ENCODE data around the gene IGF2R. TPM values are rescaled to one million over a fixed set of nuclear protein-coding genes. Genes with fewer than 3 reads are reported as not detected.

Gene IGF2R
- total and polyA plus RNA-seq, 2 of the 13 experiments (the other 11 are each of a cell fraction or from before 2014, with no cell fraction given) = 38.3 to 70.0 TPM

DNA sequence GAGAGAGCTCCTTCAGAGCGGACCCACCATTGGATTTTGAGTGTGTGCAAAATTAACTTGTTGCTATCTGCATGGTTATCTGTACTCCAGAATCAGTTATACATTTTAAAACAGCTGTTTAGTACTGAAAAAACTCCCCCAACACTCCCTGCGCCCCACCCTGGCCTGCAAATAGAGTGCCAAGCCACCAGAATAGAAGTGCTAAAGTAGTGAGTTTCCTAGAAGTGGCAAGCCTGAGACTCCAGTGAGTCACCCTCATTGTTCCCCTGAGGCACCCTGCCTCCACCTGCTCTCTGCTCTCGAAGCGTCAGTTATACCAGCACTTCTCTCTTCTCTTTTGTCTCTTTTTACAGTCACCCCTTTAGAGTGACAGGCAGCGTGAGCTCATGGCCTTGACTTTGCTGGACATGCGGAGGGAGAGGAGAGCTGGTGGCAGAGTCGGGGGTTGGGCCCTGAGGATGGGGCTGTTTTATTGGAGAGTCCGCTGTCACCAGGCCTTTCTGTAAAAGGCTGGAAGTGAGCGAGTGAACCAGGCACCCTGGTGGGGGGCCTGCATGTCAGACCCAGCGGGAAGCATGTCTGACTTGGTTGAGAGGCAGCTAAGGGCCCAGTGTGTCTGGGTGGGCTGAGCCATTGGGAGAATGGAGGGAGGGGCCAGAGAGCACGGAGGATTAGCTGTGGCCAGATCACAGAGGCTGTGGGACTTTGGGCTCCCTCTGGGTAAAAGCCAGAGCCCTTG, 10.4 kb downstream of the IGF2R start (continued):
- TF ChIP-seq, protein P1, sequence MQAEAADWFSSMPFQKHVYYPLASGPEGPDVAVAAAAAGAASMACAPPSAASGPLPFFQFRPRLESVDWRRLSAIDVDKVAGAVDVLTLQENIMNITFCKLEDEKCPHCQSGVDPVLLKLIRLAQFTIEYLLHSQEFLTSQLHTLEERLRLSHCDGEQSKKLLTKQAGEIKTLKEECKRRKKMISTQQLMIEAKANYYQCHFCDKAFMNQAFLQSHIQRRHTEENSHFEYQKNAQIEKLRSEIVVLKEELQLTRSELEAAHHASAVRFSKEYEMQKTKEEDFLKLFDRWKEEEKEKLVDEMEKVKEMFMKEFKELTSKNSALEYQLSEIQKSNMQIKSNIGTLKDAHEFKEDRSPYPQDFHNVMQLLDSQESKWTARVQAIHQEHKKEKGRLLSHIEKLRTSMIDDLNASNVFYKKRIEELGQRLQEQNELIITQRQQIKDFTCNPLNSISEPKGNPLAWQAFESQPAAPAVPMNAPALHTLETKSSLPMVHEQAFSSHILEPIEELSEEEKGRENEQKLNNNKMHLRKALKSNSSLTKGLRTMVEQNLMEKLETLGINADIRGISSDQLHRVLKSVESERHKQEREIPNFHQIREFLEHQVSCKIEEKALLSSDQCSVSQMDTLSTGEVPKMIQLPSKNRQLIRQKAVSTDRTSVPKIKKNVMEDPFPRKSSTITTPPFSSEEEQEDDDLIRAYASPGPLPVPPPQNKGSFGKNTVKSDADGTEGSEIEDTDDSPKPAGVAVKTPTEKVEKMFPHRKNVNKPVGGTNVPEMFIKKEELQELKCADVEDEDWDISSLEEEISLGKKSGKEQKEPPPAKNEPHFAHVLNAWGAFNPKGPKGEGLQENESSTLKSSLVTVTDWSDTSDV (CRISPR knock-in tag; IDR thresholded peaks at IDR 0.05) = no peak
- no peak for TF ChIP-seq DNMT3B (CRISPR knock-in tag; conservative IDR thresholded peaks at IDR 0.05)
- TF ChIP-seq NCOR1 (IDR thresholded peaks at IDR 0.05; ENCODE audit: borderline replicate concordance, low read length) = no peak
- TF ChIP-seq MEIS2 (CRISPR knock-in tag; IDR thresholded peaks at IDR 0.05) = 0 out of 2 replicates have a peak, but pooled peaks have one; percentile 39
- TF ChIP-seq ZNF530 (CRISPR knock-in tag; IDR thresholded peaks at IDR 0.05; ENCODE audit: low read depth) = no peak
- no peak for TF ChIP-seq GATAD1 (CRISPR knock-in tag; IDR thresholded peaks at IDR 0.05)
- no peak for TF ChIP-seq ZNF367 (CRISPR knock-in tag; IDR thresholded peaks at IDR 0.05; ENCODE audit: borderline replicate concordance)
- no peak for TF ChIP-seq ZNF761 (CRISPR knock-in tag; conservative IDR thresholded peaks at IDR 0.05)
- no peak for TF ChIP-seq ZNF24 (IDR thresholded peaks at IDR 0.05)
- TF ChIP-seq ZNF326 (CRISPR knock-in tag; IDR thresholded peaks at IDR 0.05; ENCODE audit: borderline replicate concordance) = no peak
- no peak for TF ChIP-seq ZKSCAN1 (IDR thresholded peaks at IDR 0.05; ENCODE audit: low read length)
- TF ChIP-seq ZNF382 (CRISPR knock-in tag; IDR thresholded peaks at IDR 0.05; ENCODE audit: borderline replicate concordance) = no peak
- no peak for TF ChIP-seq ZNF30 (CRISPR knock-in tag; IDR thresholded peaks at IDR 0.05)
- TF ChIP-seq NBN (conservative IDR thresholded peaks at IDR 0.05) = no peak
- TF ChIP-seq, protein P2, sequence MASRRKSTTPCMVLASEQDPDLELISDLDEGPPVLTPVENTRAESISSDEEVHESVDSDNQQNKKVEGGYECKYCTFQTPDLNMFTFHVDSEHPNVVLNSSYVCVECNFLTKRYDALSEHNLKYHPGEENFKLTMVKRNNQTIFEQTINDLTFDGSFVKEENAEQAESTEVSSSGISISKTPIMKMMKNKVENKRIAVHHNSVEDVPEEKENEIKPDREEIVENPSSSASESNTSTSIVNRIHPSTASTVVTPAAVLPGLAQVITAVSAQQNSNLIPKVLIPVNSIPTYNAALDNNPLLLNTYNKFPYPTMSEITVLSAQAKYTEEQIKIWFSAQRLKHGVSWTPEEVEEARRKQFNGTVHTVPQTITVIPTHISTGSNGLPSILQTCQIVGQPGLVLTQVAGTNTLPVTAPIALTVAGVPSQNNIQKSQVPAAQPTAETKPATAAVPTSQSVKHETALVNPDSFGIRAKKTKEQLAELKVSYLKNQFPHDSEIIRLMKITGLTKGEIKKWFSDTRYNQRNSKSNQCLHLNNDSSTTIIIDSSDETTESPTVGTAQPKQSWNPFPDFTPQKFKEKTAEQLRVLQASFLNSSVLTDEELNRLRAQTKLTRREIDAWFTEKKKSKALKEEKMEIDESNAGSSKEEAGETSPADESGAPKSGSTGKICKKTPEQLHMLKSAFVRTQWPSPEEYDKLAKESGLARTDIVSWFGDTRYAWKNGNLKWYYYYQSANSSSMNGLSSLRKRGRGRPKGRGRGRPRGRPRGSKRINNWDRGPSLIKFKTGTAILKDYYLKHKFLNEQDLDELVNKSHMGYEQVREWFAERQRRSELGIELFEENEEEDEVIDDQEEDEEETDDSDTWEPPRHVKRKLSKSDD (CRISPR knock-in tag; IDR thresholded peaks at IDR 0.05; ENCODE audit: low read depth) = no peak
- TF ChIP-seq BRD4 (CRISPR knock-in tag; IDR thresholded peaks at IDR 0.05) = no peak
- TF ChIP-seq POLR2AphosphoS2 (IDR thresholded peaks at IDR 0.05; ENCODE audit: low read depth, low read length) = no peak
- TF ChIP-seq, protein P3, sequence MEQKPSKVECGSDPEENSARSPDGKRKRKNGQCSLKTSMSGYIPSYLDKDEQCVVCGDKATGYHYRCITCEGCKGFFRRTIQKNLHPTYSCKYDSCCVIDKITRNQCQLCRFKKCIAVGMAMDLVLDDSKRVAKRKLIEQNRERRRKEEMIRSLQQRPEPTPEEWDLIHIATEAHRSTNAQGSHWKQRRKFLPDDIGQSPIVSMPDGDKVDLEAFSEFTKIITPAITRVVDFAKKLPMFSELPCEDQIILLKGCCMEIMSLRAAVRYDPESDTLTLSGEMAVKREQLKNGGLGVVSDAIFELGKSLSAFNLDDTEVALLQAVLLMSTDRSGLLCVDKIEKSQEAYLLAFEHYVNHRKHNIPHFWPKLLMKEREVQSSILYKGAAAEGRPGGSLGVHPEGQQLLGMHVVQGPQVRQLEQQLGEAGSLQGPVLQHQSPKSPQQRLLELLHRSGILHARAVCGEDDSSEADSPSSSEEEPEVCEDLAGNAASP (CRISPR knock-in tag; IDR thresholded peaks at IDR 0.05; ENCODE audit: borderline replicate concordance) = no peak
- TF ChIP-seq, protein P4, sequence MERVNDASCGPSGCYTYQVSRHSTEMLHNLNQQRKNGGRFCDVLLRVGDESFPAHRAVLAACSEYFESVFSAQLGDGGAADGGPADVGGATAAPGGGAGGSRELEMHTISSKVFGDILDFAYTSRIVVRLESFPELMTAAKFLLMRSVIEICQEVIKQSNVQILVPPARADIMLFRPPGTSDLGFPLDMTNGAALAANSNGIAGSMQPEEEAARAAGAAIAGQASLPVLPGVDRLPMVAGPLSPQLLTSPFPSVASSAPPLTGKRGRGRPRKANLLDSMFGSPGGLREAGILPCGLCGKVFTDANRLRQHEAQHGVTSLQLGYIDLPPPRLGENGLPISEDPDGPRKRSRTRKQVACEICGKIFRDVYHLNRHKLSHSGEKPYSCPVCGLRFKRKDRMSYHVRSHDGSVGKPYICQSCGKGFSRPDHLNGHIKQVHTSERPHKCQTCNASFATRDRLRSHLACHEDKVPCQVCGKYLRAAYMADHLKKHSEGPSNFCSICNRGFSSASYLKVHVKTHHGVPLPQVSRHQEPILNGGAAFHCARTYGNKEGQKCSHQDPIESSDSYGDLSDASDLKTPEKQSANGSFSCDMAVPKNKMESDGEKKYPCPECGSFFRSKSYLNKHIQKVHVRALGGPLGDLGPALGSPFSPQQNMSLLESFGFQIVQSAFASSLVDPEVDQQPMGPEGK (CRISPR knock-in tag; IDR thresholded peaks at IDR 0.05) = peak; percentile 66
- TF ChIP-seq ZNF160 (CRISPR knock-in tag; IDR thresholded peaks at IDR 0.05) = no peak
- TF ChIP-seq REL (CRISPR knock-in tag; conservative IDR thresholded peaks at IDR 0.05) = no peak
- no peak for TF ChIP-seq SNAI1 (CRISPR knock-in tag; IDR thresholded peaks at IDR 0.05; ENCODE audit: borderline replicate concordance)

All from HepG2 (cell line).